K562 (cell line): ENCODE measurements around the gene CYCS.

ENCODE experiments used
- CTCF ChIP-seq, 3 experiments: IDR thresholded peaks in 2 of 3; conservative IDR thresholded peaks in 1 of 3; 2 replicates each; pipeline ENCODE4 v1.5.1; 2011 to 2012; ENCODE audit warnings: low read length in 3 of 3, mild to moderate bottlenecking in 3 of 3, control low read depth in 2 of 3, improper control_type of control experiment in 1 of 3, inconsistent platforms in 1 of 3, low read depth in 1 of 3, mixed read lengths in 1 of 3, moderate library complexity in 1 of 3; ENCODE audit not compliant: insufficient read depth in 2 of 3
- DDX20 ChIP-seq: fragments of 450-650 bp; IDR thresholded peaks from 2 replicates; pipeline ENCODE4 v1.6.1; 2016; ENCODE audit warnings: missing genetic modification characterization, low read depth, mild to moderate bottlenecking, missing compliant biosample characterization, moderate library complexity
- FOXP4 ChIP-seq: sonication (generic); formaldehyde crosslinking; IDR thresholded peaks from 2 replicates; pipeline ENCODE4 v1.8.0; 2022; ENCODE audit warnings: mild to moderate bottlenecking, missing genetic modification reagents, borderline replicate concordance
- MEF2D ChIP-seq: conservative IDR thresholded peaks from 2 replicates; pipeline ENCODE4 v1.6.1; 2016; ENCODE audit warnings: low read depth, missing genetic modification characterization, missing compliant biosample characterization
- MYBL2 ChIP-seq, 2 experiments: fragments of 450-650 bp in 1 of 2; sonication (generic) in 1 of 2; formaldehyde crosslinking in 1 of 2; IDR thresholded peaks; 2 replicates each; pipeline versions ENCODE4 v1.6.1 to v1.8.1; 2017 to 2022; ENCODE audit warnings: borderline replicate concordance in 1 of 2, inconsistent platforms in 1 of 2, low read depth in 1 of 2, mild to moderate bottlenecking in 1 of 2, missing genetic modification reagents in 1 of 2, moderate library complexity in 1 of 2
- NR3C1 ChIP-seq: sonication (generic); formaldehyde crosslinking; IDR thresholded peaks from 2 replicates; pipeline ENCODE4 v1.8.1; 2022; ENCODE audit warnings: missing genetic modification reagents
- POLR2AphosphoS5 ChIP-seq: IDR thresholded peaks from 2 replicates; pipeline ENCODE4 v1.6.1; 2011; ENCODE audit warnings: mild to moderate bottlenecking, low read depth, low read length, moderate library complexity; ENCODE audit not compliant: control insufficient read depth, insufficient read depth
- ZC3H8 ChIP-seq: fragments of 450-650 bp; IDR thresholded peaks from 2 replicates; pipeline ENCODE4 v1.6.1; 2017

GRCh38 chr7:25124465-25125136 lies 459 bp downstream of the CYCS start:
- TF ChIP-seq ZC3H8 (no peak), DDX20 (no peak), CTCF (IDR thresholded peaks at IDR 0.05 in 2 of 3, conservative IDR thresholded peaks at IDR 0.05 in 1 of 3; ENCODE audit: insufficient read depth in 2 of 3, low read depth in 1 of 3, low read length in 3 of 3) (no peak), FOXP4 (CRISPR knock-in tag) (no peak), POLR2AphosphoS5 (no peak), MYBL2 (IDR thresholded peaks at IDR 0.05; ENCODE audit: low read depth) (no peak), MYBL2 (CRISPR knock-in tag; IDR thresholded peaks at IDR 0.05; ENCODE audit: borderline replicate concordance) (no peak), MEF2D (no peak), NR3C1 (no peak)
